Measurements from ENCODE around the gene SEMA4D.

- TF ChIP-seq CTCF (IDR thresholded peaks at IDR 0.05; ENCODE audit: poor library complexity) (no peak), EZH2phosphoT487 (IDR thresholded peaks at IDR 0.05; ENCODE audit: low read depth, severe bottlenecking, unreplicated experiment) (no peak), EZH2 (IDR thresholded peaks at IDR 0.05; ENCODE audit: borderline replicate concordance) (no peak)
These were observed 124.9 kb downstream of the SEMA4D start for GRCh38 chr9:89372979-89373378.
